Epithelial cell of esophagus (primary cell): Measurements from ENCODE around the gene SLC22A12.

Experiments used
- DNase-seq: peaks from one replicate; pipeline ENCODE4 v3.0.0; 2010; ENCODE audit warnings: low read depth
- H3K4me3 ChIP-seq: 2 replicates; pipeline ENCODE4 v1.5.1; 2011; ENCODE audit warnings: mild to moderate bottlenecking, low read length, control low read depth
- TF ChIP-seq, protein P1 (sequence below): IDR thresholded peaks from 2 replicates; pipeline ENCODE4 v1.5.1; 2011; ENCODE audit warnings: low read depth, mild to moderate bottlenecking, low read length, control low read depth, inconsistent platforms; ENCODE audit not compliant: insufficient read depth; ENCODE audit errors: missing control alignments

Gene SLC22A12

DNA sequence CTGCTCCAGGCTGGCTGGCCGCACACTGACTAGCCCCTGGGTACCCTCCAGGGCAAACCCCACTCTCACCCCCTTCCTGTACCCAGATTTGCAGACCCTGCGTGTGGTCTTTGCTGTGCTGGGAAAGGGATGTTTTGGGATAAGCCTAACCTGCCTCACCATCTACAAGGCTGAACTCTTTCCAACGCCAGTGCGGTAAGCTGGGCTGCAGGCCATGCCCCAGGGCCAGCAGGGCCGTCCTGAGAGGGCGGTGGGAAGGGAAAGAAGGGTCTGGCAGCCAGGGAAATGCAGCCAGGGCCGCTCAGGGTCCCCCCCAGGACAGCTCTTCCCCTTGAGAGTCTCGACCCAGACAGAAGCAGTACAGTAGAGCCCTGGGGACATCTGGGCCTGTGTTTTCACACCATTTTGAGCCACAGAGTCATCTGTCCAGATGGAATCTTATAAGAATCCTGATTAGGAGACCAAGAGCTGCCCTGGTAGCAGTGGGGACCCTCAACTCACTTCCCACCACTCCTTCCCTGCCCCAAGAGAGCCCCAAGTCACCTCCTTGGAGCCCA, 22.4 kb upstream of the SLC22A12 start:
- DNase-seq, result no peak
- no peak overlapping the region for H3K4me3 ChIP-seq
- TF ChIP-seq, protein P1, sequence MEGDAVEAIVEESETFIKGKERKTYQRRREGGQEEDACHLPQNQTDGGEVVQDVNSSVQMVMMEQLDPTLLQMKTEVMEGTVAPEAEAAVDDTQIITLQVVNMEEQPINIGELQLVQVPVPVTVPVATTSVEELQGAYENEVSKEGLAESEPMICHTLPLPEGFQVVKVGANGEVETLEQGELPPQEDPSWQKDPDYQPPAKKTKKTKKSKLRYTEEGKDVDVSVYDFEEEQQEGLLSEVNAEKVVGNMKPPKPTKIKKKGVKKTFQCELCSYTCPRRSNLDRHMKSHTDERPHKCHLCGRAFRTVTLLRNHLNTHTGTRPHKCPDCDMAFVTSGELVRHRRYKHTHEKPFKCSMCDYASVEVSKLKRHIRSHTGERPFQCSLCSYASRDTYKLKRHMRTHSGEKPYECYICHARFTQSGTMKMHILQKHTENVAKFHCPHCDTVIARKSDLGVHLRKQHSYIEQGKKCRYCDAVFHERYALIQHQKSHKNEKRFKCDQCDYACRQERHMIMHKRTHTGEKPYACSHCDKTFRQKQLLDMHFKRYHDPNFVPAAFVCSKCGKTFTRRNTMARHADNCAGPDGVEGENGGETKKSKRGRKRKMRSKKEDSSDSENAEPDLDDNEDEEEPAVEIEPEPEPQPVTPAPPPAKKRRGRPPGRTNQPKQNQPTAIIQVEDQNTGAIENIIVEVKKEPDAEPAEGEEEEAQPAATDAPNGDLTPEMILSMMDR, result no peak

DNA sequence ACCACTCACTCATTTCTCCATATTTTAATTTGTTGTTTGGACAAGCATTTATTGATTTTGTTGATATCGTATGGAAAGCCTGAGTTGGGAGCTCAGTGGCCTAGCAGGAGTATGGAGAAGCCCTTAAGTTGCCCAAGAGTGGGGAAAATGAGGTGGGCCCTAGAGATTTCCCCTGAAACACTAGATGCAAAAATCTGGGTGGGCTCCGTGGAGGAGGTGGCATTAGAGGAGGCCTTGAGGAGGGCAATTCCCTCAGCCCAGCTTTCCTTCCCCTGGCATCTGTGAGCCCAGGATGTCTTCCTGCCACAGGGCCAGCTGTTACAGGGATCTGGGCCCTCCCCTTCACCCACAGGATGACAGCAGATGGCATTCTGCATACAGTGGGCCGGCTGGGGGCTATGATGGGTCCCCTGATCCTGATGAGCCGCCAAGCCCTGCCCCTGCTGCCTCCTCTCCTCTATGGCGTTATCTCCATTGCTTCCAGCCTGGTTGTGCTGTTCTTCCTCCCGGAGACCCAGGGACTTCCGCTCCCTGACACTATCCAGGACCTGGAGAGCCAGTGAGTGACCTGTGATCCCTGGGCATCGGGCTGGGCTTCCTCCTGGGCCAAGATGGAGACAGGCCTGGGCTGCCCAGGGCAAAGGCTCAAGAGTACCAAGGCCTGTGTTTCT, 21.6 kb upstream of the SLC22A12 start:
- TF ChIP-seq, protein P1, result no peak
- no peak for DNase-seq
- H3K4me3 ChIP-seq, result no peak overlapping the region

DNA sequence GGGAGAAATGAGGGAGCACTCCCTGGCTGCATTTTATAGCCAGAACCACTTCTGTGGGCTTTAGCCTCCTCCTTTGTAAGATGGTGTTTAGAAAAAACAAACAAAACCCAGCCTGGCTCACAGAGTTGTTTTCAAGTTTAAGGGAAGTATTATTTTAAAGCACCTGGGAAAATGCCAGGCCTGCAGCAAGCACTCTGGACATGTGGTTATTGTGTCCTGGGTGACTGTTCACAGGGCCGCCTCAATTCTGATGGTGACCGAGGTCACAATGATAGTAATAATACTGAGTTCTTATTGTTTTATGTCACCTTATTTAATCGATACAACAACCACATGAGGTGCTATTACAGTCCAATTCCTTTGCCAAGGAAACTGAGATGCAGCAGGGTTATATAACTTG, 20.7 kb upstream of the SLC22A12 start:
- TF ChIP-seq, protein P1, result no peak
- H3K4me3 ChIP-seq, result no peak overlapping the region
- DNase-seq, result no peak

DNA sequence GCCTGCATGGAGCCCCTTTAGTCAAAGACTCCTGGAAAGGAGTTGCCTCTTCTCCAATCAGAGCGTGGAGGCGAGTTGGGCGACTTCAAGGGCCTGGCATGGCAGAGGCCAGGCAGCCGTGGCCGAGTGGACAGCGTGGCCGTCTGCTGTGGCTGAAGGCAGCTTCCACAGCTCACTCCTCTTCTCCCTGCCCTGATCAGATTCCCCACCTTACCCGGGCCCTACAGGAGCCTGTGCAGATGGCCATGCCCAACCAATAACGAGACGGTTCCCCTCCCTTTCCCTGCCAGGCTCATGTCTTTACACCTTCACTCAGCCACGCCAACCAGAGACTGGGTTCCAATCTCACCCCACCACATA, 20.0 kb upstream of the SLC22A12 start:
- TF ChIP-seq, protein P1, result no peak
- no peak overlapping the region for H3K4me3 ChIP-seq
- no peak for DNase-seq

DNA sequence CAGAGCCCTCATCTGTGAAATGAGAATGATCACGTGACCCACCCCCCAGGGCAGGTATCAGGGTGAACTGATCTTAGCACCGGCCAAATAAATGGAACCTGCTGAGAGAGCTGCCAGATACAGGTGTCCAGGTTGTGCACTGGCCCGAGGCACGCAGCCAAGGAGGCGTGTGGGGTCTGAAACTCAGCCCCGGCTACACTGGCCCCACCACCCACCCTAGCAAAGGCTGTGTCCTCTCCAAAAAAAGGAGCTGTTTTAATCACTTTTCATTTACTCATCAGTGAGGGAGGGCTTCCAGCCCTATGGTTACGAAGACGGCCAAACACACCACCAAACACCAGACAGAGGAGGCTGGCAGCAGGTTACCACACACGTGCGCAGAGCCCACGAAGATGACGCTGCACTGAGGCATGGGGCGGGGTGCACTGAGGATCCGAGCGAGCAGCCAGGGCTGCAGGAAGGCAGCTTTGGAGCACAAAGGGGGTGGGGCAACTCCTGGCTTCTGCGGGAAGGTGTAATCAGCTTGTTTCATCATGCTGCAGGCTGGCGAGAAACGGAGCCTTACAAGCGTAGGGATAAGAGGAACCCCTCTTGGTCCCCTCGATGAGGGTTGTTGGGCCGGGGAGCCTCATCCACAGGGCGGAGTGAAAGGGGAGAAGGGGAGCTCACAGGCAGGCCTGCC, 19.5 kb upstream of the SLC22A12 start:
- TF ChIP-seq, protein P1, result no peak
- no peak overlapping the region for H3K4me3 ChIP-seq
- DNase-seq, result peak; percentile 96

DNA sequence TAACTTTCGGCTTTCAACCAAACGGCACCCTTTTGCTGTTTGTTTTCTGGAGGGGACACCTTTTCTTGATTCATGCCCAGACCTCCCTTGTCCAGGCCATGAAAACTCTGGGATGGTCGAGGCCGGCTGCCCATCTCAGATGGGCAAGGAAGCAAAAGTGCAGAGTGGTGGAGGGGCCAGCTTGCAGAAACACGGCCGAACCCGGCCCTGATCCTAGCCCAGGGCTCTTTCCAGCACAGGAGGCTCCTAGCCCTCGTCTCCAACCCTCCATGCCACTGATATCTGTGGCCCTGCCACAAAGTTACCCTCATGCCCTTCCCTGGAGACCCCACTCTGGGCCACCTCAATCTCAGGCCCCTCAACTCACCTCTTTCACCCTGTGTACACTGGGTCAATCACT, 18.9 kb upstream of the SLC22A12 start:
- TF ChIP-seq, protein P1, result no peak
- no peak for DNase-seq
- H3K4me3 ChIP-seq, result no peak overlapping the region
